Dedifferentiated amniotic fluid mesenchymal stem cell (primary cell): ENCODE measurements around the gene TMA16.
"Not testable (repeated sequence)": the region's sequence is repeated elsewhere in the genome, so short reads cannot be mapped to it uniquely, and the experiment has no call there.

ENCODE experiments used
- DNase-seq: peaks from one replicate; pipeline ENCODE4 v3.0.0-alpha.2; 2016; ENCODE audit errors: extremely low spot score

Gene TMA16

GRCh38 chr4:163494360-163495241 lies at the start of gene TMA16:
TSS of gene TMA16 (plus strand) at chr4:163494690. CDS start at chr4:163494802, 112 bp downstream.
- DNase-seq, result peak; percentile 92

GRCh38 chr4:163447023-163447422 lies 47.5 kb upstream of the TMA16 start:
- DNase-seq, result not testable (repeated sequence)

GRCh38 chr4:163447481-163447880 lies 47.0 kb upstream of the TMA16 start:
- DNase-seq, result no peak

- no peak for DNase-seq
Measured at GRCh38 chr4:163448540-163449203, 45.8 kb upstream of the TMA16 start.

- no peak for DNase-seq
Measured at GRCh38 chr4:163462556-163462955, 31.9 kb upstream of the TMA16 start.

- no peak for DNase-seq
Measured at GRCh38 chr4:163467082-163467770, 27.3 kb upstream of the TMA16 start.

- DNase-seq, result no peak
Measured at GRCh38 chr4:163470391-163470790, 24.1 kb upstream of the TMA16 start.

GRCh38 chr4:163473130-163473529 lies 21.4 kb upstream of the TMA16 start:
- no peak for DNase-seq

- no peak for DNase-seq
Measured at GRCh38 chr4:163473576-163473975, 20.9 kb upstream of the TMA16 start, which contains the start of gene TKTL2. TSS of gene TKTL2 (minus strand) at chr4:163473754. CDS start at chr4:163473734, 20 bp downstream.

- no peak for DNase-seq
Measured at GRCh38 chr4:163474027-163474426, 20.5 kb upstream of the TMA16 start.

GRCh38 chr4:163476761-163477438 lies 17.6 kb upstream of the TMA16 start:
- DNase-seq, result no peak

- no peak for DNase-seq
Measured at GRCh38 chr4:163482190-163482589, 12.3 kb upstream of the TMA16 start.

- peak; percentile 33 for DNase-seq
Measured at GRCh38 chr4:163484906-163485305, 9.6 kb upstream of the TMA16 start.

GRCh38 chr4:163485589-163485988 lies 8.9 kb upstream of the TMA16 start:
- no peak for DNase-seq

- DNase-seq, result no peak
Measured at GRCh38 chr4:163486321-163486720, 8.2 kb upstream of the TMA16 start.

GRCh38 chr4:163489929-163490328 lies 4.6 kb upstream of the TMA16 start:
- DNase-seq, result no peak

- DNase-seq, result no peak
Measured at GRCh38 chr4:163492951-163493504, 1.5 kb upstream of the TMA16 start.

GRCh38 chr4:163493643-163494359 lies 689 bp upstream of the TMA16 start:
- DNase-seq, result no peak

GRCh38 chr4:163495900-163496299 lies 1.4 kb downstream of the TMA16 start:
- no peak for DNase-seq

GRCh38 chr4:163500586-163500985 lies 6.1 kb downstream of the TMA16 start:
- no peak for DNase-seq

GRCh38 chr4:163505374-163505773 lies 10.9 kb downstream of the TMA16 start:
- no peak for DNase-seq
